T47D (cell line): Measurements from ENCODE around the gene CIAO3.
A peak's percentile ranks its signal among the peaks of the same experiment; 100 is the strongest.

Experiments used
- DNase-seq, 2 experiments: peaks; one replicate each; pipeline versions ENCODE4 v3.0.0 to v3.0.0-alpha.2; 2011 to 2012; ENCODE audit warnings: low read depth in 1 of 2, low spot score in 1 of 2
- JUND ChIP-seq: IDR thresholded peaks from 2 replicates; pipeline ENCODE4 v1.6.1; 2012; ENCODE audit warnings: low read depth
- in situ Hi-C: cut with HindIII; loops from 2 replicates; pipeline ENCODE4 v1.10.0; 2016; ENCODE audit warnings: low sequenced_read_pairs, low pct_unique_long_range_greater_than_20kb

The CIAO3 gene

DNA sequence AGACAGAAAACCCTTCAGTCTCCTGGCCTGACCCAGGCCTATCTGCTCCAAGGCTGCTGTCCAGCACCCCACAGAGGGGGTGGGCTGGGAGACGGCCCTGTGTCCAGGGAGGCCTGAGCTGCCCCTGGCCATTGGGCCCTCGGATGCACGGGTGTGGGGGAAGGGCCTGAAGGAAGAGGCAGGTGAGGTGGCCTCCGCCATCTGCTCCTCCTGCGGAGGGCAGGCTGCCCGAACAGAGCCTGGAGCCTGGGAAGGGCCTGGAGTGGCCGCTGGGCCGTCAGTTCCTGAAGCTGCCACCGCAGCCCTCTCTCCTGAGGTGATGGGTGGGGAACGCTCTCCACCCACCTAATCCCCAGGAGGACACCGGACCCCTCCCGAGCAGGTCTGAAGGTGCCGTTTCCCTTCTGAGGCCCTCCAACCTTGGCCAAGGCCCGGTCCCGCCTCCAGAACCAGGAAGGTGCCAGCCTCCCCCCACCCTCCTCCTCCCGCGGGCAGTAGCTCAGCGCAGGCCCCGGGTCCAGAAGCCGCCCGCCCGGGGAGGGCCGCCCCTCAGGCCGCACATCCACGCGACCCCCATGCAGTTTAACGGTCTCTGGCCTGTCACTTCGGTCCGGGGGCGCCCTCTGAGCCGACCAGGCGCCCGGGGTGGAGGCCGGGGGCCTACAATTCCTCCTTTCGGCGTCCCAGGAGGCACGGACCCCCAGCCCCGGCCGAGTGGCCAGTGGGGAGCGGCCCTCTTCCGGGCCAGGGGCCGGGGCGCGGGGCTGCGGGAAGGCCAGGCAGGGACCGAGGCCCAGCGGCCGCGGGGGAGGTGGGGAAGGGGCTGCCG, 36.0 kb downstream of the CIAO3 start:
- TF ChIP-seq JUND: no peak
- in situ Hi-C loops: loop anchor here (25.0 kb wide), 1 partner anchor 283 kb away; the partner anchor contains the start of gene SOX8
- no peak for DNase-seq

DNA sequence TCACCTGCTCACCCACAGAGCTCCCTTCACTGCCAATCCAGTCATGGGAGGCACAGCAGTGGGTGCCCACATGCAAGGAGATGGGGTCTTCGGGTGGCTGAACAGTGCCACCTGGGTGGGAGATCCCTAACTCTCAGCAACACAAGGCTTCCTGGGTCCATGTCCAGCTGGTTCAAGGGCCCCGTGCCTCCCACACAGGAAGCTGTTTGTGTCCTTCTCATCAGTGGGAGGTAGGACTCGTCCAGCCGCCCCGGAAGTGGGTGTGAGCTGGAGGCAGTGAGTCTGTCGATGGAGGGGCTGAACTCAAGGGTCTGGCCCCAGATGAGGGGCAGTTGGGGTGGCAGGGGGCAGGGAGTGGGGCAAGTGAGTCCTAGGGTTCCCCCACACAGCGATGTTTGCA, 36.8 kb downstream of the CIAO3 start:
- no peak for TF ChIP-seq JUND
- in situ Hi-C loops: loop anchor here (25.0 kb wide), 1 partner anchor 283 kb away; the partner anchor contains the start of gene SOX8
- DNase-seq: no peak

DNA sequence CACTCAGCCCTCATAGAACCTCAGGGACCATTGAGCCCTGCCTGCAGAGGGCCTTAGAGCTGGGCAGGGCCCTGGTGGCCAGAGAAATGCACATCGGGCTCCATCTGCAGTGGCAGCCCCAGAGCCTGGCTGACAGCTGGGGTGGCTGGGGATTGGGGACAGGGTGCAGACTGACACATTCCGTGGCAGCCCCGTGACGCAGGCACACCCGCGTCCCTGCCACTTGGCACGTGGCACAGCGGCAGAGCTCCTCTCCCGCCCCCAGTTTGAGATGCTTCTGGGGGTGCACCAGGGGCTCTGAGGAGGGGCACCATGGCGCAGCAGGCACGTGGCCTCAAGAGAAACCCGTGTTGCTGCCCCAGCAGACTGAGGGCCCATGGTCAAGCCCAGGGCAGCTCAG, 37.4 kb downstream of the CIAO3 start:
- in situ Hi-C loops: loop anchor here (25.0 kb wide), 1 partner anchor 284 kb away; the partner anchor contains the start of gene SOX8
- no peak for DNase-seq
- TF ChIP-seq JUND: no peak

DNA sequence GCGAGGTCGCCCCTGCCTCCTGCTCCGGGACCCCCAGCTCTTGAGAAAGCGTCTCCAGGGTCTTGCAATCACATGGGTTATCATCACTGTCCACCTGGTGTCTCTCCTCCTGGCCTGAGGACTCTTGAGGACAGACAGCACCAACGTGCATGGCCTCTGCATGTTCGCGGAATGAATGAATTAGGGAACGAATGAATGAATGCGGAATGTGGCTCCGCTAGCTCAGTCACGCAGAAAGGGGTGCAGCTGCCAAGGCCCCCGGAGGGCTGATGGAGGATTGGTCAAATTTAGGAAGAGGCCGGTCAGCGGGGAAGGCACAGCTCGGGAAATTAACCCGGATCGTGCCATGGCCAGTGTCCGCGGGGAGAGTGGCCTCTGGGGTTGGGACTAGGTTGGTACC, 38.5 kb downstream of the CIAO3 start:
- no peak for DNase-seq
- in situ Hi-C loops: loop anchor here (25.0 kb wide), 1 partner anchor 285 kb away; the partner anchor contains the start of gene SOX8
- TF ChIP-seq JUND: no peak

DNA sequence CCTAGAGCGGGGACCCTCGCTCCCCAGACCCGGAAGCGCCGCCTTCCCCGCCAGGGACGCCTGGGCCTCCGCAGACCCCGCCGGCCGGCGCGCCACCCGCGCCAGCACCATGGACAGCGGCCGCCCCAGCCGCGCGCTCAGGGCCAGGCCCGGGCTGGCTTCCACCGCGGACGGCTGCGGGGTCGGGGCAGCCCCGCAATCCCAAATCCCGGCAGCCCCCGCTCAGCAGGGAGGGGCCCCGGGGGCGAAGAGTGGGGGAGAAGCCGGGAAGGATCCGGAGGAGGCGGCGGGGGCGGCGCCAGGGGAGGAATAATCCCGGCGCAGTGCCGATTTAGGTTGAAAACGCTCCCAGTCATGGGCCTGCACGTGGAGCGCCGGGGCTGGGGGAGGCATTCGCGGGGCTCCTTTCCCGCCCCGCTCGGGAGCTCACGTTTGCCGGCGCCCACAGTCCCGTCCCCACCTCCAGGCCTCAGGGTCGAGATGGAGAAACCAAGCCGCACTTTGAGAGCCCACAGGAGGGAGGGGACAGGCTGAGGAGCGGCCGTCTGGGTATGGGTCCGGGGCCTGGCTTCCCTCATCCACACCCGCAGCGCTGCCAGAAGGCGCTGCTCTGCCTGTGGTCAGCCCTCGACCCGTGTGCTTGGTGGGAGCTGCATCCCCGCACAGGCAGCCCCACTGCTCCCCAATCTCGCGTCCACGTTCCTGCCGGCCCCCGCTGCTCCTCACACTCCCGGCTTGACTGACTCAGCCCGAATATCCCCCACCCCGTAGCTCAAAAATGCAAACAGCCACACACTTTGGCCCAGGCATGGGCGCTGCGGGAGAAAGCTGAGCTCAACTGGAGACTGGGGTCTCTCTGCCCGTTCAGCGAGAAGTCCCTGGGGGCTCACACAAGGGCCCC, 39.9 kb downstream of the CIAO3 start:
- no peak for TF ChIP-seq JUND
- in situ Hi-C loops: loop anchor here (25.0 kb wide), 1 partner anchor 286 kb away; the partner anchor contains the start of gene SOX8
- DNase-seq: peak; percentile 40 to 59

DNA sequence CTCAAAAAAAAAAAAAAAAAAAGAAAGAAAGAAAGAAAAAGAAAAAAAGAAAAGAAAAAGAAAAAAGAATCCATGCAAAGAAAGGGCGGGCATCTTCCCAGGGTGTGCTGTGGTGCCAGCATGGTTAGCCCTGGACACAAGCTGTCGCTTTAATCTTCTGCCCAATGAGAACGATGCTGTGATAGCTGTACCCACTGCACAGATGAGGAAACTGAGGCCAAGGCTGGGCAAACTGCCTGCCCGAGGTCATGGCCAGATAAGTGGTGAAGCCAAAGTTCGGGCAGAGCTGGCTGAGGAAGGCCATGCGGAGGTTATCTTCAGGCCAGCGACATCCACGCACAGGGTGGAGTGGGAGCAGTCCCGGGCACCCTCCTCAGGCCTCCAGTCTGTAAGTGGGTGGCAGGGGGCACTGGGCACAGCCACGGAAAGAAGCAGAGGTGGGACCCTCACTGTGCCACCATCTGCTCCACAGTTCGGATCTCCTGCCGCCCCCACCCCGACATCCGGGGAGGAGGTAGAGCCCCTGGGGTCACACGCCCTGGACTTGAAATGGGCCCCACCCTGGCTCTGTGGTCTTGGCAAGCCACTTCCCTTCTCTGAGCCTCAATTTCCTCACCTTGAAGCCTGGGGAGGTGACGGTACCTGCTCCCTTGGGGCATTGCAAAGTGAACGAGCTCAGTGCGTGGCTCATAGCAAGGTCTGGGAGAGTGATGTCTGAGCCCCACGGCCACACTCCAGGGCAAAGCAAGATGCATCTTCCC, 41.7 kb downstream of the CIAO3 start:
- TF ChIP-seq JUND: no peak
- no peak for DNase-seq

DNA sequence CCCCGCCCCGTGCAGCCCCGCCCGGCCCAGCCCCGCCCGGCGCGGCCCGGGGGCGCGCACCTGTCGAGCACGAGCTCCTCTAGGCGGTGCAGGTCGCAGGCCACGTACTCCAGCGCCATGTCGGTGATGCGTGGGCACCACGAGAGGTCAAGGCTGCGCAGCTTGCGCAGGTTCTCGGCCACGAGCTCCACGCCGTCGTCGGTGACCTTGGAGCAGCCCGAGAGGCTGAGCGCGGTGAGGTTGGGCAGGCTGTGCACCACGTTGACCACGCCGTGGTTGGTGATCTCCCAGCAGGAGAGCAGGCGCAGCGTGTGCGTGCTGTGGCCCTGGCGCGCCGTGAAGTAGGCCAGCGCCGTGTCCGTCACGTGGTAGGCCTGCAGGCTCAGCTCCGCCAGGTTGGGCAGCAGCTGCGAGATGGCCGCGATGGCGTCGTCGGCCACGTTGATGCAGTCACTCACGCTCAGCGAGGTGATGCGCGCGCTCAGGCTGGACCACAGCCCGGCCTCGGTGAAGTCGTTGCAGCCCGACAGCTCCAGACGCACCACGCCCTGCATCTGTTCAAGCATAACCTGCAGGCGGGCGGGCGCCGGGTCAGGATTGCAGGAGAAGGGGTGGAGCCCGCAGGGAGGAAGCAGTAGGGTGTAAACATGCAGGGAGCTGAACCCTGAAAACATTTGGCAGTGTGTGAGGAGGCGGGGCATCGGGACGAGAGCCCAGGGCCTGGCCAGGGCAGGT, 45.3 kb downstream of the CIAO3 start:
- in situ Hi-C loops: no loop called here
- no peak for TF ChIP-seq JUND
- DNase-seq: no peak

More for the DNA sequence above, 41.7 kb downstream of the CIAO3 start:
- in situ Hi-C loops: no loop called here

DNA sequence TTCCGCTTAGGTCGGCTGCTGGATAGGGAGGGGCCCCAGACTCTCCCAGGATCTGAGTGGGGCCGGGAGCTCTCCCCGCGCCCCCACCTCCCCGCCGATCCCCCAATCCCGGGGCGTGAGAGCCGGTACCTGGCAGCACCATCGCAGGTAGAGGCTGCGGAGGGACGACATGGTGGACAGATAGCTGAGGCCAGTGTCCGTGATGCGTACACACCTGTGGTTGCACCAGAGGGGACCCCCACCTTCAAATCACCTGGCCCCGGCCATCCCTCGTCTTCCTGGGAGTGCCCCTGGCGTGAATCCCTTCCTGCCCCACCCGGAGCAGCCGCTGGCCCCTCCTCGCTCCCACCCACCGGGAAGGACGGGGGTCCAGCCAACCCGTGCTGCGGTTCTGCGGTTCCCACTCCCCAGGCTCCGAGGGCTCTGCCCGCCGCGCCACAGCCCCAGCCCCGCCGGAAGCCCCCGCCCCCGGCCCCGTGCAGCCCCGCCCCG, 45.9 kb downstream of the CIAO3 start:
- TF ChIP-seq JUND: no peak
- in situ Hi-C loops: no loop called here
- DNase-seq: no peak

DNA sequence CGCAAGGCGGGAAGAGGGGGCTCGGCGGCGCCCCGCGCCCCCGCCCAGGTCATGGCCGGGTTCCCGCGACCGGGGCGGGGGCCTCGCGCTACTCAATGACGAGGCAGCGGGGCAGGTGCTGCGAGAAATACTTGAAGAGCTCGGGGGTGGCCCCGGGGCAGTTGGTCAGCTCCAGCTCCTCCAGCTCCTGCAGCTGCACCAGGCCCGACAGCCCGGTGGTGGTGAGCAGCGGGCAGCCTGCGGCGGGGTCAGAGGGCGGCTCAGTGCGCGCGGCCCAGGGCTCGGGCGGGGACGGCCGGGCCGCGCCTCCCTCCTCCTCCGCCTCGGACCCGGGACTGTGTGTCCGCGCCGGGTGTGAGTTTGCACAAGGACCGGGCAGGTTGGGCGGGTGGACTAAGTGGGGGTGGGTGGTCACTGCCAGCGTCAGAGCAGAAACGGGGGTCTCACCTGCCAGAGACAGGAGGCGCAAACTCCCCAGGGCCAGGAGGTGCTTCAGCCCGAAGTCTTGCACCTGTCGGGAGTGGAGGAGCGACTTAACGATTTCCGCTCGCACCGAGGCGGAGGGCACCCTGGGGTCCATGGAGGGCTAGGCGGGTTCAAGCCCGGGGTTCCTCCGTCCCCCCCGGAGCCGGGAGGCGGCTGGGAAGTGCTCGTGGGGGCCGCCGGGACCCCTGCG, 46.5 kb downstream of the CIAO3 start:
- DNase-seq: no peak
- in situ Hi-C loops: no loop called here
- TF ChIP-seq JUND: no peak

DNA sequence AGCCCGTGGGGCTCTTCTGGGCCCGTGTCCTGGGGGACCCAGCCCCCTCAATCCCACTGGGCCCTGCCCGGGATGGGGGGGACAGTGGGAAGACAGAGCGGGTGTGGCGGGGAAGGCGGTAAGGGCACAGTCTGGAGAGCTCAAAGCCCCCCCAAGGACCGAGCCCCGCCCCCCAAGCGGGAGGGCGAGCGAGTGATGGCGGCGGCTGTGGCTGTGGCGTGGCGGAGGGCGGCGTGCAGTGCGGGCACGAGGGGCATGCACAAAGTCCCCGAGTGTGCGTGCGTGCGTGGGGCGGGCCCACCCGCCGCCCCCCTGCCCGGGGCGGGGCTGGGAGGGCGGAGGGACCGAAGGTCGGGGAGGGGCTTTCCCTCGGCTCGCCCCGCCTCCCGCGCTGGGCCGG, 47.0 kb downstream of the CIAO3 start:
- DNase-seq: no peak
- TF ChIP-seq JUND: no peak
- in situ Hi-C loops: no loop called here

DNA sequence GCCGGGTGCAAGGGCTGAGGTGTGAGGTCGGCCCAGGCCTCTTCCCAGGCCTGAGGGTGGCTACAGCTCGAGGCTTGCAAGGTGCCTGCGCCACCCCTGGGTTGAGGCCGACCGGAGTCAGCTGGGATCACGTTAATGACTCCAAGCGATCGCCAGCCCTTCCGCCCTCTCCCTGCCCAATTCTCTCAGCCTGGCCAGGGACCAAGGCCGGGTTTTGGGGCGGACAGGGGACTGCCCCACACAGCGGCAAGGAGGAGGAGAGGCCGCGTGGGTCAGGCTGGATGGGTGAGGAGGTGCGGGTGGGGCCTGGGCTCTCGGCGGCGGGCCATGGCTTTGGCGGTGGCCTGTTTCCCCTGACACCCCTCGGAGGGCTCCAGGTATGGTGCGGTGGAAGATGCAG, 47.4 kb downstream of the CIAO3 start:
- in situ Hi-C loops: no loop called here
- DNase-seq: no peak
- no peak for TF ChIP-seq JUND
